CD14-positive monocyte (primary cell): ENCODE results near the gene ASTN2. TPM values are rescaled to one million over a fixed set of nuclear protein-coding genes. Genes with fewer than 3 reads are reported as not detected.

Experiments
- DNase-seq, 3 donors: peaks; one replicate each; pipeline ENCODE4 v3.0.0-alpha.2; 2011 to 2022
- H2AFZ ChIP-seq: 2 replicates; pipeline ENCODE4 v1.6.0; 2012; ENCODE audit warnings: mild to moderate bottlenecking, low read depth, low read length, inconsistent platforms; ENCODE audit not compliant: insufficient read depth, poor library complexity, severe bottlenecking
- H3K27ac ChIP-seq, 2 donors: 1 replicate in 1 of 2; 2 replicates in 1 of 2; pipeline ENCODE4 v1.5.1; 2012 to 2013; ENCODE audit warnings: low read length in 2 of 2, control low read depth in 1 of 2, inconsistent platforms in 1 of 2, low read depth in 1 of 2, mild to moderate bottlenecking in 1 of 2
- H3K27me3 ChIP-seq, 2 donors: one replicate each; pipeline versions ENCODE4 v1.6.0 to v1.6.1; 2011 to 2013; ENCODE audit warnings: low read length in 2 of 2; ENCODE audit not compliant: control insufficient read depth in 2 of 2, insufficient read depth in 2 of 2
- H3K36me3 ChIP-seq, 2 donors: replicated peaks in 1 of 2; 1 replicate in 1 of 2; 2 replicates in 1 of 2; pipeline versions ENCODE4 v1.5.1 to v1.6.1; 2012 to 2013; ENCODE audit warnings: low read length in 2 of 2, control low read depth in 1 of 2, inconsistent platforms in 1 of 2, mild to moderate bottlenecking in 1 of 2; ENCODE audit not compliant: insufficient read depth in 2 of 2, control insufficient read depth in 1 of 2
- H3K4me1 ChIP-seq, 2 donors: 1 replicate in 1 of 2; 2 replicates in 1 of 2; pipeline versions ENCODE4 v1.5.1 to v1.6.1; 2012 to 2013; ENCODE audit warnings: low read length in 2 of 2, control low read depth in 1 of 2, inconsistent platforms in 1 of 2, mild to moderate bottlenecking in 1 of 2, moderate library complexity in 1 of 2; ENCODE audit not compliant: insufficient read depth in 2 of 2, control insufficient read depth in 1 of 2
- H3K4me2 ChIP-seq: replicated peaks from 2 replicates; pipeline ENCODE3; 2012; ENCODE audit warnings: low read length, moderate library complexity, mild to moderate bottlenecking; ENCODE audit not compliant: poor library complexity, severe bottlenecking; ENCODE audit errors: extremely low read depth
- H3K4me3 ChIP-seq, 3 experiments: fragments of 200-600 bp in 1 of 3; sonication (generic) in 1 of 3; replicated peaks in 1 of 3; 1 replicate in 2 of 3; 2 replicates in 1 of 3; pipeline ENCODE4 v1.5.1; 2011 to 2013; ENCODE audit warnings: low read length in 3 of 3, mild to moderate bottlenecking in 3 of 3, control low read depth in 2 of 3, low read depth in 2 of 3, inconsistent platforms in 1 of 3, moderate library complexity in 1 of 3
- H3K79me2 ChIP-seq: 2 replicates; pipeline ENCODE4 v1.6.0; 2012; ENCODE audit warnings: mild to moderate bottlenecking, control low read depth, inconsistent platforms, low read length, moderate library complexity; ENCODE audit not compliant: insufficient read depth
- H3K9ac ChIP-seq: 2 replicates; pipeline ENCODE4 v1.6.0; 2017; ENCODE audit warnings: low read length, mild to moderate bottlenecking; ENCODE audit not compliant: insufficient read depth, poor library complexity, severe bottlenecking
- H3K9me3 ChIP-seq, 2 donors: replicated peaks in 1 of 2; 1 replicate in 1 of 2; 2 replicates in 1 of 2; pipeline versions ENCODE4 v1.5.1 to v1.6.1; 2012 to 2013; ENCODE audit warnings: low read length in 2 of 2, control low read depth in 1 of 2; ENCODE audit not compliant: control insufficient read depth in 1 of 2, insufficient read depth in 1 of 2
- H4K20me1 ChIP-seq: 2 replicates; pipeline ENCODE4 v1.6.0; 2012; ENCODE audit warnings: mild to moderate bottlenecking, low read length, control low read depth, moderate library complexity; ENCODE audit not compliant: insufficient read depth
- H3K27ac Mint-ChIP-seq, 7 donors: one replicate each; pipeline ENCODE4 v1.8.0; 2020; ENCODE audit warnings: mild to moderate bottlenecking in 7 of 7, mixed read lengths in 7 of 7, moderate library complexity in 6 of 7, inconsistent platforms in 2 of 7
- H3K27me3 Mint-ChIP-seq, 3 donors: one replicate each; pipeline ENCODE4 v1.8.0; 2021 to 2022; ENCODE audit warnings: low read depth in 3 of 3, mild to moderate bottlenecking in 3 of 3, mixed read lengths in 3 of 3, moderate library complexity in 3 of 3, inconsistent platforms in 1 of 3
- H3K36me3 Mint-ChIP-seq, 2 donors: one replicate each; pipeline ENCODE4 v1.8.0; 2020; ENCODE audit warnings: mixed read lengths in 2 of 2, inconsistent platforms in 1 of 2, mild to moderate bottlenecking in 1 of 2
- H3K4me1 Mint-ChIP-seq: one replicate; pipeline ENCODE4 v1.8.0; 2020; ENCODE audit warnings: mild to moderate bottlenecking, mixed read lengths
- H3K4me3 Mint-ChIP-seq, 2 donors: one replicate each; pipeline ENCODE4 v1.8.0; 2020; ENCODE audit warnings: mild to moderate bottlenecking in 2 of 2, mixed read lengths in 2 of 2, moderate library complexity in 1 of 2
- H3K9me3 Mint-ChIP-seq, 7 donors: one replicate each; pipeline ENCODE4 v1.8.0; 2020 to 2022; ENCODE audit warnings: mixed read lengths in 7 of 7, mild to moderate bottlenecking in 6 of 7, moderate library complexity in 6 of 7, inconsistent platforms in 2 of 7
- CTCF ChIP-seq: fragments of 200-600 bp; IDR thresholded peaks from one replicate; pipeline ENCODE4 v1.8.0; 2022; ENCODE audit warnings: antibody characterized with exemption, mild to moderate bottlenecking
- WGBS: methylation state at CpG from one replicate; pipeline ENCODE4 v1.1.5; 2013; ENCODE audit warnings: missing lambda C conversion rate; ENCODE audit not compliant: insufficient coverage; 5-methylcytosine and 5-hydroxymethylcytosine counted together
- intact Hi-C, 2 donors: fragments of 100-400 bp; cut with micrococcal nuclease; formaldehyde crosslinking; loops; one replicate each; pipeline versions ENCODE4 v1.15.0 to v1.15.1; 2023
- polyA plus RNA-seq, 3 donors: library from polyadenylated mRNA; depleted of rRNA in 1 of 3; unstranded in 2 of 3; stranded (reverse) in 1 of 3; fragments of 300-500 nt in 2 of 3; fragments of >200 nt in 1 of 3; fragmentation: Illumina TruSeq in 2 of 3; gene quantifications; 1 replicate in 2 of 3; 2 replicates in 1 of 3; pipeline ENCODE4 v1.2.3, GENCODE V29; 2012 to 2021

ASTN2 gene
- polyA plus RNA-seq, 3 donors: not detected

GRCh38 chr9:117121316-117121715 is 293.5 kb downstream of the ASTN2 start:
- no peaks in the 10 kb centered on the region for H3K4me1 ChIP-seq
- peaks cover 0 to 2% of the 10 kb centered on the region in 2 donors for H3K9me3 ChIP-seq
- H3K79me2 ChIP-seq: no peaks in the 10 kb centered on the region
- H3K27me3 ChIP-seq: no peaks in the 10 kb centered on the region
- Mint-ChIP-seq H3K36me3 (no peaks in the 10 kb centered on the region), H3K27me3 (peaks cover 0 to 1% (median 0%) of the 10 kb centered on the region in 3 donors), H3K27ac (no peak overlapping the region), H3K4me3 (no peak overlapping the region), H3K9me3 (peaks cover 0 to 12% (median 2%) of the 10 kb centered on the region in 7 donors), H3K4me1 (no peaks in the 10 kb centered on the region)
- WGBS: 83% methylated on average over 1 of the region's 2 CpGs
- no peak overlapping the region for H3K27ac ChIP-seq
- no peak for DNase-seq
- TF ChIP-seq CTCF: no peak
- no peak overlapping the region for H2AFZ ChIP-seq
- H3K36me3 ChIP-seq: no peaks in the 10 kb centered on the region
- H3K4me2 ChIP-seq: no peak overlapping the region
- intact Hi-C loops: no loop called here
- H4K20me1 ChIP-seq: no peaks in the 10 kb centered on the region
- H3K9ac ChIP-seq: no peak overlapping the region
- H3K4me3 ChIP-seq: no peak overlapping the region

DNA sequence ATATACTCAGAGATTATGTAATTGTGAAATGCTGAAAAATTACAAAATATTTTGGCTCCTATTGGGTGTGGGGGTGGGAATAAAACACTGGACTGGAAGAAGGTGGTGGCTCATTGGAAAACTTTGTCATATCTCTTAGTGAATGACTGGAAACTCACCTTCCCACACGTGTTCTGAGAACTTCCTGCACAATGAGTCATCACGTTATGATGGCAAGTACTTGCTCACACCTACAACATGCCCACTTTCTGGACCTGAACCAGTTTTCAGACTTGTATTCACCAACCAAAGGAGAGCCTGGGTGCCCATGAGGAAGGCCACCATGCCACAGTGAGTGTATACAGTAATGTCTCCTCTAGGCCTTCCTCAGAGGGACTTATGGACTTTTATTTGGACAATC is 294.8 kb downstream of the ASTN2 start:
- intact Hi-C loops: no loop called here
- Histone ChIP-seq H3K4me3 (no peak overlapping the region), H3K4me1 (no peaks in the 10 kb centered on the region), H3K27me3 (no peaks in the 10 kb centered on the region), H3K9ac (no peak overlapping the region), H2AFZ (no peak overlapping the region), H4K20me1 (no peaks in the 10 kb centered on the region), H3K27ac (no peak overlapping the region), H3K9me3 (peaks cover 1 to 2% of the 10 kb centered on the region in 2 donors), H3K4me2 (no peak overlapping the region), H3K79me2 (no peaks in the 10 kb centered on the region), H3K36me3 (no peaks in the 10 kb centered on the region)
- 50% methylated on average over 1 of the region's 2 CpGs for WGBS
- no peaks in the 10 kb centered on the region for H3K4me1 Mint-ChIP-seq
- H3K9me3 Mint-ChIP-seq: peaks cover 0 to 12% (median 2%) of the 10 kb centered on the region in 7 donors
- no peak overlapping the region for H3K4me3 Mint-ChIP-seq
- no peak for DNase-seq
- H3K27ac Mint-ChIP-seq: no peak overlapping the region
- no peaks in the 10 kb centered on the region for H3K36me3 Mint-ChIP-seq
- H3K27me3 Mint-ChIP-seq: peaks cover 0 to 1% (median 0%) of the 10 kb centered on the region in 3 donors
- TF ChIP-seq CTCF: no peak
